ENCODE data around the gene CYTH4. TPM values are rescaled to one million over a fixed set of nuclear protein-coding genes. Genes with fewer than 3 reads are reported as not detected.

The CYTH4 gene
- total and polyA plus RNA-seq, 10 of the 15 experiments (the other 5 are each of a cell fraction or from before 2014, with no cell fraction given): 1.5 to 27.3 (median 16.9) TPM

- TF ChIP-seq ZBTB4 (CRISPR knock-in tag; IDR thresholded peaks at IDR 0.05): no peak
- peak in 1 of 2 experiments; percentile 58; a peak in 1 of 3 replicates for TF ChIP-seq EGR1 (IDR thresholded peaks at IDR 0.05; ENCODE audit: borderline replicate concordance in 1 of 2, low read depth in 2 of 2, low read length in 2 of 2)
- peak; percentile 67; the same call in 1 of the 2 replicates for TF ChIP-seq CHD1 (IDR thresholded peaks at IDR 0.05; ENCODE audit: low read depth, low read length)
- TF ChIP-seq CBX5 (IDR thresholded peaks at IDR 0.05; ENCODE audit: low read depth): no peak
- peak; percentile 70 for TF ChIP-seq SMARCA5 (IDR thresholded peaks at IDR 0.05)
- TF ChIP-seq CTCF (IDR thresholded peaks at IDR 0.05 in 2 of 3, conservative IDR thresholded peaks at IDR 0.05 in 1 of 3; ENCODE audit: control insufficient read depth in 2 of 3, extremely low read depth in 1 of 3, insufficient read depth in 1 of 3, low read depth in 3 of 3, low read length in 3 of 3): peak; percentile 10 to 46 (median 15); a peak in 2 of 6 replicates
- peak; percentile 83 for TF ChIP-seq ZNF217 (IDR thresholded peaks at IDR 0.05)
- TF ChIP-seq RAD21 (IDR thresholded peaks at IDR 0.05; ENCODE audit: insufficient read depth, low read depth, low read length): peak; percentile 38; the same call in 1 of the 2 replicates
- TF ChIP-seq EP300 (IDR thresholded peaks at IDR 0.05; ENCODE audit: borderline replicate concordance in 1 of 2, control insufficient read depth in 1 of 2, low read depth in 2 of 2, low read length in 2 of 2): 0 out of 4 replicates have a peak, but pooled peaks of 1 of the 2 experiments have one; percentile 12
- TF ChIP-seq SREBF1 (IDR thresholded peaks at IDR 0.05; ENCODE audit: low read length): no peak
- TF ChIP-seq E4F1 (IDR thresholded peaks at IDR 0.05; ENCODE audit: borderline replicate concordance, partially characterized antibody): no peak
Observed at GRCh38 chr22:37314315-37315074, 32.2 kb downstream of the CYTH4 start (continued).

All from GM12878 (cell line).